Activated CD4-positive, alpha-beta T cell treated with anti-CD3 and anti-CD28 coated beads for 36 hours (primary cell): Measurements from ENCODE around the gene DACH1. TPM values are rescaled to one million over a fixed set of nuclear protein-coding genes. Genes with fewer than 3 reads are reported as not detected.

Source experiments
- ATAC-seq: fragments of 200-7000 bp; cut with Tn5 transposase; one replicate; pipeline ENCODE4 v1.10.0; 2021; ENCODE audit warnings: mild to moderate bottlenecking, moderate library complexity
- CTCF ChIA-PET: fragments of 350-600 bp; sonication (Branson Sonifier 250); formaldehyde crosslinking; loops from one replicate; lab custom pipeline; 2021; ENCODE audit warnings: antibody characterized with exemption; lab: Charles Lee
- POLR2A ChIA-PET: fragments of 350-600 bp; sonication (Branson Sonifier 250); formaldehyde crosslinking; loops from one replicate; lab custom pipeline; 2021; ENCODE audit warnings: antibody characterized with exemption, inconsistent platforms; lab: Charles Lee
- DNase-seq: peaks from one replicate; pipeline ENCODE4 v3.0.0-alpha.2; 2020
- H3K27ac Mint-ChIP-seq: one replicate; pipeline ENCODE4 v1.8.0; 2021; ENCODE audit warnings: mixed read lengths
- H3K27me3 Mint-ChIP-seq: one replicate; pipeline ENCODE4 v1.8.0; 2021; ENCODE audit warnings: mixed read lengths
- H3K36me3 Mint-ChIP-seq: one replicate; pipeline ENCODE4 v1.8.0; 2021; ENCODE audit warnings: low read depth, mixed read lengths
- H3K4me1 Mint-ChIP-seq: one replicate; pipeline ENCODE4 v1.8.0; 2021; ENCODE audit warnings: mixed read lengths
- H3K4me3 Mint-ChIP-seq: one replicate; pipeline ENCODE4 v1.8.0; 2021; ENCODE audit warnings: mild to moderate bottlenecking, moderate library complexity, mixed read lengths
- H3K9me3 Mint-ChIP-seq: one replicate; pipeline ENCODE4 v1.8.0; 2021; ENCODE audit warnings: low read depth, mixed read lengths
- intact Hi-C, 2 experiments: fragments of 100-400 bp; cut with DNase I in 1 of 2; cut with micrococcal nuclease in 1 of 2; formaldehyde crosslinking; loops; one replicate each; pipeline versions ENCODE4 v1.14.2 to v1.15.1; 2022 to 2024; cut with DNase I, micrococcal nuclease
- total RNA-seq, 2 experiments: library from RNA; stranded (reverse); gene quantifications; one replicate each; pipeline ENCODE4 v1.2.3, GENCODE V29; 2021

DACH1 gene
- total RNA-seq, 2 experiments from 2014 or later = 0.09 to 0.21 TPM

GRCh38 chr13:71540098-71540497 lies 326.9 kb downstream of the DACH1 start:
- ATAC-seq = no peak
- H3K9me3 Mint-ChIP-seq = no peaks in the 10 kb centered on the region
- DNase-seq = no peak
- no peak overlapping the region for H3K4me3 Mint-ChIP-seq
- H3K27me3 Mint-ChIP-seq = no peaks in the 10 kb centered on the region
- no peak overlapping the region for H3K27ac Mint-ChIP-seq
- intact Hi-C loops = no loop called here
- POLR2A ChIA-PET = no interaction called here
- no peaks in the 10 kb centered on the region for H3K4me1 Mint-ChIP-seq
- CTCF ChIA-PET = no interaction called here
- no peaks in the 10 kb centered on the region for H3K36me3 Mint-ChIP-seq

- Mint-ChIP-seq H3K36me3 (no peaks in the 10 kb centered on the region), H3K4me1 (no peaks in the 10 kb centered on the region), H3K27me3 (no peaks in the 10 kb centered on the region), H3K9me3 (no peaks in the 10 kb centered on the region), H3K27ac (no peak overlapping the region), H3K4me3 (no peak overlapping the region)
- POLR2A ChIA-PET = no interaction called here
- no peak for ATAC-seq
- intact Hi-C loops = no loop called here
- DNase-seq = no peak
- CTCF ChIA-PET = no interaction called here
Observed at GRCh38 chr13:71536201-71536600, 330.8 kb downstream of the DACH1 start.

GRCh38 chr13:71524613-71525304 lies 342.2 kb downstream of the DACH1 start:
- POLR2A ChIA-PET = interaction anchor here (0.7 kb wide), 1 partner anchor 15 kb away, joined by 5 read pairs; no protein-coding TSS in a partner anchor
- ATAC-seq (no peak), DNase-seq (no peak)
- Mint-ChIP-seq H3K36me3 (no peaks in the 10 kb centered on the region), H3K27me3 (no peaks in the 10 kb centered on the region), H3K27ac (no peak overlapping the region), H3K4me1 (no peaks in the 10 kb centered on the region), H3K4me3 (no peak overlapping the region), H3K9me3 (peaks cover 3% of the 10 kb centered on the region)
- intact Hi-C loops = no loop called here
- CTCF ChIA-PET = no interaction called here

- no peak overlapping the region for H3K27ac Mint-ChIP-seq
- peaks cover 3% of the 10 kb centered on the region for H3K9me3 Mint-ChIP-seq
- intact Hi-C loops = no loop called here
- ATAC-seq = no peak
- ChIA-PET POLR2A (interaction anchor here (0.7 kb wide), 1 partner anchor 14 kb away, joined by 5 read pairs; no protein-coding TSS in a partner anchor), CTCF (no interaction called here)
- no peaks in the 10 kb centered on the region for H3K27me3 Mint-ChIP-seq
- no peak overlapping the region for H3K4me3 Mint-ChIP-seq
- no peaks in the 10 kb centered on the region for H3K36me3 Mint-ChIP-seq
- no peak for DNase-seq
- H3K4me1 Mint-ChIP-seq = no peaks in the 10 kb centered on the region
Observed at GRCh38 chr13:71524245-71524612, 342.8 kb downstream of the DACH1 start.

- POLR2A ChIA-PET = no interaction called here
- Mint-ChIP-seq H3K4me1 (no peaks in the 10 kb centered on the region), H3K36me3 (no peaks in the 10 kb centered on the region), H3K27me3 (no peaks in the 10 kb centered on the region), H3K4me3 (no peak overlapping the region), H3K9me3 (peaks cover 2% of the 10 kb centered on the region), H3K27ac (no peak overlapping the region)
- intact Hi-C loops = no loop called here
- ATAC-seq (no peak), DNase-seq (no peak)
- CTCF ChIA-PET = no interaction called here
Observed at GRCh38 chr13:71522941-71523526, 344.0 kb downstream of the DACH1 start.

GRCh38 chr13:71517004-71517403 lies 350.0 kb downstream of the DACH1 start:
- ATAC-seq = no peak
- CTCF ChIA-PET = no interaction called here
- H3K4me3 Mint-ChIP-seq = no peak overlapping the region
- intact Hi-C loops = no loop called here
- DNase-seq = no peak
- no peak overlapping the region for H3K27ac Mint-ChIP-seq
- H3K9me3 Mint-ChIP-seq = no peaks in the 10 kb centered on the region
- H3K4me1 Mint-ChIP-seq = no peaks in the 10 kb centered on the region
- no peaks in the 10 kb centered on the region for H3K36me3 Mint-ChIP-seq
- POLR2A ChIA-PET = no interaction called here
- no peaks in the 10 kb centered on the region for H3K27me3 Mint-ChIP-seq

GRCh38 chr13:71516521-71516920 lies 350.5 kb downstream of the DACH1 start:
- ChIA-PET CTCF (no interaction called here), POLR2A (no interaction called here)
- no peak for ATAC-seq
- intact Hi-C loops = no loop called here
- Mint-ChIP-seq H3K4me3 (no peak overlapping the region), H3K27ac (no peak overlapping the region), H3K36me3 (no peaks in the 10 kb centered on the region), H3K27me3 (no peaks in the 10 kb centered on the region), H3K9me3 (no peaks in the 10 kb centered on the region), H3K4me1 (no peaks in the 10 kb centered on the region)
- DNase-seq = no peak

GRCh38 chr13:71515744-71516038 lies 351.3 kb downstream of the DACH1 start:
- ATAC-seq (no peak), DNase-seq (no peak)
- no peak overlapping the region for H3K4me3 Mint-ChIP-seq
- no peaks in the 10 kb centered on the region for H3K36me3 Mint-ChIP-seq
- intact Hi-C loops = no loop called here
- H3K4me1 Mint-ChIP-seq = no peaks in the 10 kb centered on the region
- H3K9me3 Mint-ChIP-seq = no peaks in the 10 kb centered on the region
- no peaks in the 10 kb centered on the region for H3K27me3 Mint-ChIP-seq
- CTCF ChIA-PET = no interaction called here
- POLR2A ChIA-PET = no interaction called here
- no peak overlapping the region for H3K27ac Mint-ChIP-seq

GRCh38 chr13:71514900-71515743 lies 351.9 kb downstream of the DACH1 start:
- Mint-ChIP-seq H3K4me3 (no peak overlapping the region), H3K27ac (no peak overlapping the region), H3K9me3 (no peaks in the 10 kb centered on the region), H3K36me3 (no peaks in the 10 kb centered on the region), H3K27me3 (no peaks in the 10 kb centered on the region), H3K4me1 (no peaks in the 10 kb centered on the region)
- DNase-seq = no peak
- ATAC-seq = no peak
- intact Hi-C loops = no loop called here
- ChIA-PET CTCF (no interaction called here), POLR2A (no interaction called here)

- Mint-ChIP-seq H3K4me3 (no peak overlapping the region), H3K4me1 (no peaks in the 10 kb centered on the region), H3K27ac (no peak overlapping the region), H3K36me3 (no peaks in the 10 kb centered on the region), H3K9me3 (no peaks in the 10 kb centered on the region), H3K27me3 (no peaks in the 10 kb centered on the region)
- intact Hi-C loops = no loop called here
- ATAC-seq = no peak
- DNase-seq = no peak
- CTCF ChIA-PET = no interaction called here
- POLR2A ChIA-PET = no interaction called here
Observed at GRCh38 chr13:71513411-71514033, 353.5 kb downstream of the DACH1 start.

- POLR2A ChIA-PET = no interaction called here
- Mint-ChIP-seq H3K4me3 (no peak overlapping the region), H3K27me3 (no peaks in the 10 kb centered on the region), H3K36me3 (no peaks in the 10 kb centered on the region), H3K27ac (no peak overlapping the region), H3K4me1 (no peaks in the 10 kb centered on the region), H3K9me3 (peaks cover 2% of the 10 kb centered on the region)
- ATAC-seq (no peak), DNase-seq (no peak)
- intact Hi-C loops = no loop called here
- CTCF ChIA-PET = no interaction called here
Observed at GRCh38 chr13:71503781-71504180, 363.2 kb downstream of the DACH1 start.
